ENCODE results near the gene MARCHF11.

- TF ChIP-seq CTCF (IDR thresholded peaks at IDR 0.05): no peak
- TF ChIP-seq POLR2A (IDR thresholded peaks at IDR 0.05): no peak
These were observed 115.3 kb downstream of the MARCHF11 start for GRCh38 chr5:16064135-16064893.

Data from right lobe of liver (tissue), 4 donors.